Lower leg skin (tissue), 4 donors: ENCODE results near the gene TCF15. TPM values are rescaled to one million over a fixed set of nuclear protein-coding genes. Genes with fewer than 3 reads are reported as not detected.

ENCODE experiments used
- DNase-seq, 2 donors: peaks; one replicate each; pipeline ENCODE4 v3.0.0-alpha.2; 2019; ENCODE audit warnings: low spot score in 2 of 2
- H3K4me3 ChIP-seq: fragments of 200-600 bp; sonication (generic); 2 replicates; pipeline ENCODE4 v1.5.1; 2017; ENCODE audit warnings: mild to moderate bottlenecking, low read depth; ENCODE audit not compliant: poor library complexity, severe bottlenecking
- CTCF ChIP-seq, 3 donors: fragments of 450-650 bp; IDR thresholded peaks; one replicate each; pipeline ENCODE4 v1.5.1; 2016; ENCODE audit warnings: antibody characterized with exemption in 3 of 3, mild to moderate bottlenecking in 3 of 3, moderate library complexity in 2 of 3
- POLR2A ChIP-seq, 2 donors: fragments of 450-650 bp; IDR thresholded peaks; one replicate each; pipeline ENCODE4 v1.6.1; 2016 to 2017; ENCODE audit warnings: antibody characterized with exemption in 2 of 2, mild to moderate bottlenecking in 1 of 2, moderate library complexity in 1 of 2
- WGBS, 2 donors: methylation state at CpG; one replicate each; pipeline ENCODE4 v1.1.5; 2018; 5-methylcytosine and 5-hydroxymethylcytosine counted together
- intact Hi-C: fragments of 100-400 bp; cut with DNase I; formaldehyde crosslinking; loops from one replicate; pipeline ENCODE4 v1.15.0; 2023; ENCODE audit warnings: low total_unique reads
- total RNA-seq, 4 donors: library from RNA; depleted of rRNA; stranded (reverse); fragments of >200 nt; gene quantifications; one replicate each; pipeline ENCODE4 v1.1.0, GENCODE V29; 2016

TCF15 gene
- total RNA-seq, 4 donors from 2014 or later: 0.71 TPM; not detected in 3

GRCh38 chr20:653590-654416 is 43.7 kb upstream of the TCF15 start:
- WGBS, 2 donors: 23 to 26% methylated on average over 26 to 30 of the region's 31 CpGs
- no peak for DNase-seq
- intact Hi-C loops: no loop called here
- H3K4me3 ChIP-seq: peak overlapping the region; percentile 3
- no peak for TF ChIP-seq CTCF (IDR thresholded peaks at IDR 0.05)
- TF ChIP-seq POLR2A (IDR thresholded peaks at IDR 0.05): no peak

GRCh38 chr20:653110-653589 is 43.0 kb upstream of the TCF15 start, which contains the start of gene SRXN1:
TSS of gene SRXN1 (minus strand) at chr20:653200. CDS start at chr20:653185, 15 bp downstream.
- intact Hi-C loops: no loop called here
- H3K4me3 ChIP-seq: peak within 1 kb of the TSS; percentile 45
- TF ChIP-seq CTCF (IDR thresholded peaks at IDR 0.05) (no peak), POLR2A (IDR thresholded peaks at IDR 0.05) (no peak)
- DNase-seq: peak; percentile 63 to 97
- WGBS, 2 donors: 3% methylated on average over 14 of the region's 74 CpGs; no CpG with 5 or more reads in 1 of the 2 donors

GRCh38 chr20:652615-653109 is 42.6 kb upstream of the TCF15 start:
- intact Hi-C loops: no loop called here
- H3K4me3 ChIP-seq: peak overlapping the region; percentile 45
- whole genome bisulfite sequencing, 2 donors: 12% methylated on average over 19 to 20 of the region's 36 CpGs
- TF ChIP-seq CTCF (IDR thresholded peaks at IDR 0.05) (no peak), POLR2A (IDR thresholded peaks at IDR 0.05) (no peak)
- no peak for DNase-seq

- H3K4me3 ChIP-seq: peak overlapping the region; percentile 45
- 65 to 72% methylated on average over 20 of the region's 20 CpGs for WGBS, 2 donors
- TF ChIP-seq POLR2A (IDR thresholded peaks at IDR 0.05) (no peak), CTCF (IDR thresholded peaks at IDR 0.05) (no peak)
- intact Hi-C loops: no loop called here
- DNase-seq: no peak
These were observed 41.9 kb upstream of the TCF15 start for GRCh38 chr20:651713-652614.

- no peak overlapping the region for H3K4me3 ChIP-seq
- no peak for TF ChIP-seq CTCF (IDR thresholded peaks at IDR 0.05)
- TF ChIP-seq POLR2A (IDR thresholded peaks at IDR 0.05): no peak
- 85 to 86% methylated on average over 5 of the region's 5 CpGs for WGBS, 2 donors
- DNase-seq: no peak
- intact Hi-C loops: no loop called here
These were observed 40.8 kb upstream of the TCF15 start for GRCh38 chr20:650954-651353.
